Gastroesophageal sphincter (tissue), 4 donors: ENCODE data around the gene SLC4A5. TPM values are rescaled to one million over a fixed set of nuclear protein-coding genes. Genes with fewer than 3 reads are reported as not detected.

Experiments used
- ATAC-seq: fragments of 150-250 bp; one replicate; pipeline ENCODE4 v1.9.1; 2016; ENCODE audit warnings: mild to moderate bottlenecking, moderate library complexity
- H3K27ac ChIP-seq, 4 donors: fragments of 200-600 bp; sonication (generic) in 3 of 4; 1 replicate in 3 of 4; 2 replicates in 1 of 4; pipeline ENCODE4 v1.5.1; 2016 to 2019
- H3K27me3 ChIP-seq: fragments of 200-600 bp; sonication (generic); one replicate; pipeline ENCODE4 v1.5.1; 2019
- H3K36me3 ChIP-seq, 2 donors: fragments of 200-600 bp; sonication (generic); one replicate each; pipeline ENCODE4 v1.5.1; 2019; ENCODE audit warnings: control low read depth in 1 of 2
- H3K4me1 ChIP-seq, 3 donors: fragments of 200-600 bp; sonication (generic); 1 replicate in 2 of 3; 2 replicates in 1 of 3; pipeline ENCODE4 v1.5.1; 2016 to 2019; ENCODE audit warnings: control low read depth in 2 of 3
- H3K4me3 ChIP-seq, 2 donors: fragments of 200-600 bp; sonication (generic); one replicate each; pipeline ENCODE4 v1.5.1; 2019; ENCODE audit warnings: mild to moderate bottlenecking in 1 of 2, moderate library complexity in 1 of 2
- H3K9me3 ChIP-seq, 3 donors: fragments of 200-600 bp; sonication (generic); one replicate each; pipeline ENCODE4 v1.5.1; 2017 to 2019; ENCODE audit warnings: control low read depth in 2 of 3
- CTCF ChIP-seq, 4 experiments: fragments of 200-600 bp in 2 of 4; fragments of 450-650 bp in 2 of 4; sonication (generic) in 1 of 4; IDR thresholded peaks; one replicate each; pipeline ENCODE4 v1.5.1; 2017 to 2019; ENCODE audit warnings: antibody characterized with exemption in 4 of 4, mild to moderate bottlenecking in 2 of 4, moderate library complexity in 2 of 4
- EP300 ChIP-seq: sonication (generic); formaldehyde crosslinking; IDR thresholded peaks from one replicate; pipeline ENCODE4 v1.6.1; 2017; ENCODE audit warnings: antibody characterized with exemption, mild to moderate bottlenecking
- POLR2A ChIP-seq, 2 donors: fragments of 450-650 bp; IDR thresholded peaks; one replicate each; pipeline ENCODE4 v1.6.1; 2017; ENCODE audit warnings: antibody characterized with exemption in 2 of 2, mild to moderate bottlenecking in 2 of 2, moderate library complexity in 1 of 2
- POLR2AphosphoS5 ChIP-seq: sonication (generic); formaldehyde crosslinking; IDR thresholded peaks from one replicate; pipeline ENCODE4 v1.6.1; 2017; ENCODE audit warnings: antibody characterized with exemption
- WGBS, 2 donors: methylation state at CpG; one replicate each; pipeline ENCODE4 v1.1.5; 2018; ENCODE audit warnings: low coverage in 1 of 2; 5-methylcytosine and 5-hydroxymethylcytosine counted together
- small RNA-seq, 4 donors: library from RNA; depleted of rRNA; stranded (forward); fragments of <200 nt; gene quantifications; one replicate each; pipeline ENCODE3, GENCODE V24; 2016
- total RNA-seq, 4 donors: library from RNA; depleted of rRNA; stranded (reverse); fragments of >200 nt; gene quantifications; one replicate each; pipeline ENCODE4 v1.1.0, GENCODE V29; 2016

The SLC4A5 gene
- total RNA-seq, 4 donors from 2014 or later, result 1.8 to 9.4 (median 5.0) TPM

- no peak for TF ChIP-seq EP300
- peak; percentile 84 to 89 for TF ChIP-seq POLR2A (IDR thresholded peaks at IDR 0.05)
- TF ChIP-seq POLR2AphosphoS5, result peak; percentile 88
- no peak for TF ChIP-seq CTCF (IDR thresholded peaks at IDR 0.05)
- peaks cover 0 to 46% (median 14%) of the 10 kb centered on the region in 3 donors for H3K4me1 ChIP-seq
- 0 to 1% methylated on average over 21 to 32 of the region's 84 CpGs for WGBS, 2 donors
- H3K9me3 ChIP-seq, result no peaks in the 10 kb centered on the region
- H3K27me3 ChIP-seq, result no peaks in the 10 kb centered on the region
- peak within 1 kb of the TSS; percentile 78 to 83 for H3K4me3 ChIP-seq
- peak within 1 kb of the TSS; percentile 86 to 98 (median 90) for H3K27ac ChIP-seq
- no peaks in the 10 kb centered on the region for H3K36me3 ChIP-seq
- ATAC-seq, result peak; percentile 98
These were observed 164.8 kb downstream of the SLC4A5 start, which contains the start of gene MOB1A for GRCh38 chr2:74178211-74179062. Gene MOB1A (minus strand): TSS chr2:74178879. CDS start chr2:74178674, 205 bp downstream.

GRCh38 chr2:74177696-74178095 is 165.5 kb downstream of the SLC4A5 start:
- H3K9me3 ChIP-seq, result no peaks in the 10 kb centered on the region
- H3K4me1 ChIP-seq, result peaks cover 0 to 51% (median 14%) of the 10 kb centered on the region in 3 donors
- no peak for ATAC-seq
- H3K27ac ChIP-seq, result peak overlapping the region; percentile 86 to 98 (median 90)
- H3K4me3 ChIP-seq, result peak overlapping the region; percentile 78 to 83
- H3K27me3 ChIP-seq, result no peaks in the 10 kb centered on the region
- H3K36me3 ChIP-seq, result no peaks in the 10 kb centered on the region
- TF ChIP-seq POLR2AphosphoS5 (no peak), POLR2A (IDR thresholded peaks at IDR 0.05) (no peak), EP300 (no peak), CTCF (IDR thresholded peaks at IDR 0.05) (no peak)

GRCh38 chr2:74174909-74175308 is 168.3 kb downstream of the SLC4A5 start:
- WGBS, 2 donors, result 71% methylated on average over 1 of the region's 1 CpG; no CpG with 5 or more reads in 1 of the 2 donors
- Histone ChIP-seq H3K4me3 (no peak overlapping the region), H3K27ac (no peak overlapping the region), H3K9me3 (no peaks in the 10 kb centered on the region), H3K36me3 (peaks cover 0 to 28% of the 10 kb centered on the region in 2 donors), H3K27me3 (no peaks in the 10 kb centered on the region), H3K4me1 (peaks cover 0 to 64% (median 14%) of the 10 kb centered on the region in 3 donors)
- TF ChIP-seq POLR2A (IDR thresholded peaks at IDR 0.05) (no peak), EP300 (no peak), CTCF (IDR thresholded peaks at IDR 0.05) (no peak), POLR2AphosphoS5 (no peak)
- no peak for ATAC-seq

- ATAC-seq, result no peak
- no peak overlapping the region for H3K27ac ChIP-seq
- peaks cover 4 to 89% of the 10 kb centered on the region in 2 donors for H3K36me3 ChIP-seq
- 71 to 100% methylated on average over 1 to 2 of the region's 2 CpGs for WGBS, 2 donors
- H3K27me3 ChIP-seq, result no peaks in the 10 kb centered on the region
- no peak overlapping the region for H3K4me3 ChIP-seq
- H3K9me3 ChIP-seq, result no peaks in the 10 kb centered on the region
- H3K4me1 ChIP-seq, result peaks cover 0 to 18% (median 0%) of the 10 kb centered on the region in 3 donors
- TF ChIP-seq CTCF (IDR thresholded peaks at IDR 0.05) (no peak), EP300 (no peak), POLR2A (IDR thresholded peaks at IDR 0.05) (no peak), POLR2AphosphoS5 (no peak)
These were observed 174.5 kb downstream of the SLC4A5 start for GRCh38 chr2:74168739-74169138.

Small RNAs within 50 kb of the gene (small RNA-seq; reads per million reads assigned to genes)
- gene RNU6-542P (0 reads per million in 4 donors), gene TAF13P2 (0 reads per million in 4 donors)

Other genes starting within 250 kb of the SLC4A5 start
- gene BOLA3, start 195.5 kb downstream of the SLC4A5 start, total RNA-seq, result 10 to 100 TPM; 15.5 to 43.1 (median 30.5) TPM
- 100 to 1,000 TPM; 115 to 185 (median 133) TPM for gene MOB1A, start 164.5 kb downstream of the SLC4A5 start, total RNA-seq
- 100 to 1,000 TPM in 1 of 4 donors, 10 to 100 TPM in 3; 20.9 to 110 (median 34.5) TPM for gene MTHFD2, start 144.8 kb downstream of the SLC4A5 start, total RNA-seq
- 100 to 1,000 TPM; 132 to 197 (median 170) TPM for gene DCTN1, start 36.9 kb upstream of the SLC4A5 start, total RNA-seq
- 1 to 10 TPM in 3 of 4 donors, under 1 TPM in 1; 0.62 to 1.4 (median 1.2) TPM for gene C2orf81, start 78.2 kb upstream of the SLC4A5 start, total RNA-seq
- 10 to 100 TPM in 1 of 4 donors, 1 to 10 TPM in 3; 4.2 to 12.4 (median 8.8) TPM for gene WDR54, start 78.3 kb upstream of the SLC4A5 start, total RNA-seq
- gene RTKN, start 98.5 kb upstream of the SLC4A5 start, total RNA-seq, result 10 to 100 TPM; 10.9 to 17.3 (median 14.0) TPM
- 10 to 100 TPM; 14.3 to 26.4 (median 19.2) TPM for gene INO80B, start 111.7 kb upstream of the SLC4A5 start, total RNA-seq
- 10 to 100 TPM; 44.2 to 91.5 (median 47.0) TPM for gene WBP1, start 115.0 kb upstream of the SLC4A5 start, total RNA-seq
- 10 to 100 TPM; 26.1 to 34.2 (median 29.3) TPM for gene MOGS, start 122.0 kb upstream of the SLC4A5 start, total RNA-seq
- 10 to 100 TPM; 18.0 to 76.7 (median 30.2) TPM for gene MRPL53, start 129.3 kb upstream of the SLC4A5 start, total RNA-seq
- 10 to 100 TPM in 3 of 4 donors, 1 to 10 TPM in 1; 7.3 to 41.6 (median 13.7) TPM for gene CCDC142, start 139.6 kb upstream of the SLC4A5 start, total RNA-seq
- gene TTC31, start 139.7 kb upstream of the SLC4A5 start, total RNA-seq, result 10 to 100 TPM; 16.5 to 27.2 (median 19.5) TPM
- under 1 TPM in 2 of 4 donors, not detected in 2; 0.40 to 0.58 TPM for gene LBX2, start 156.2 kb upstream of the SLC4A5 start, total RNA-seq
- 10 to 100 TPM in 3 of 4 donors, 1 to 10 TPM in 1; 9.6 to 24.0 (median 18.2) TPM for gene PCGF1, start 164.3 kb upstream of the SLC4A5 start, total RNA-seq
- under 1 TPM in 2 of 4 donors, not detected in 2; 0.27 to 0.94 TPM for gene TLX2, start 171.0 kb upstream of the SLC4A5 start, total RNA-seq
- not detected for gene DQX1, start 182.8 kb upstream of the SLC4A5 start, total RNA-seq
- 10 to 100 TPM; 62.7 to 92.1 (median 86.2) TPM for gene AUP1, start 186.3 kb upstream of the SLC4A5 start, total RNA-seq
- 10 to 100 TPM; 25.0 to 37.6 (median 29.1) TPM for gene HTRA2, start 186.5 kb upstream of the SLC4A5 start, total RNA-seq
- 10 to 100 TPM in 1 of 4 donors, 1 to 10 TPM in 3; 7.2 to 13.2 (median 8.6) TPM for gene LOXL3, start 210.5 kb upstream of the SLC4A5 start, total RNA-seq
- 10 to 100 TPM; 16.3 to 28.8 (median 19.5) TPM for gene DOK1, start 211.3 kb upstream of the SLC4A5 start, total RNA-seq